ENCODE results near the gene VPS72.

Gene VPS72

GRCh38 chr1:151144474-151145303, 45.3 kb downstream of the VPS72 start:
- no peak for DNase-seq

- no peak for DNase-seq
Observed at GRCh38 chr1:151143986-151144385, 46.0 kb downstream of the VPS72 start.

- DNase-seq = no peak
Observed at GRCh38 chr1:151143057-151143435, 47.0 kb downstream of the VPS72 start.

GRCh38 chr1:151142411-151143056, 47.5 kb downstream of the VPS72 start:
- no peak for DNase-seq

GRCh38 chr1:151137789-151138188, 52.2 kb downstream of the VPS72 start:
- no peak for DNase-seq

- DNase-seq = no peak
Observed at GRCh38 chr1:151135433-151136385, 54.3 kb downstream of the VPS72 start.

- DNase-seq = no peak
Observed at GRCh38 chr1:151134991-151135390, 55.0 kb downstream of the VPS72 start.

- no peak for DNase-seq
Observed at GRCh38 chr1:151134396-151134795, 55.6 kb downstream of the VPS72 start.

GRCh38 chr1:151133018-151133806, 56.8 kb downstream of the VPS72 start:
- no peak for DNase-seq

GRCh38 chr1:151132335-151133017, 57.5 kb downstream of the VPS72 start:
- no peak for DNase-seq

GRCh38 chr1:151131701-151132334, 58.2 kb downstream of the VPS72 start:
- DNase-seq = no peak

- DNase-seq = peak; percentile 55
Observed at GRCh38 chr1:151130987-151131586, 58.9 kb downstream of the VPS72 start.

GRCh38 chr1:151128800-151129199, 61.2 kb downstream of the VPS72 start:
- DNase-seq = no peak
